A673 (cell line): ENCODE results near the gene DSCAM. TPM values are rescaled to one million over a fixed set of nuclear protein-coding genes. Genes with fewer than 3 reads are reported as not detected.

Experiments
- BruUV-seq: library from RNA; stranded (reverse); fragments of 400-500 nt; replicated peaks from 2 replicates; lab custom pipeline; 2021; lab: Mats Ljungman, UMichigan
- CTCF ChIA-PET: fragments of 300-600 bp; sonication (Branson Sonifier 250); formaldehyde crosslinking; loops from one replicate; lab custom pipeline; 2022; ENCODE audit warnings: antibody characterized with exemption; lab: Charles Lee
- POLR2A ChIA-PET: fragments of 300-600 bp; sonication (Branson Sonifier 250); formaldehyde crosslinking; loops from one replicate; lab custom pipeline; 2022; ENCODE audit warnings: antibody characterized with exemption; ENCODE audit not compliant: low non-redundant PET; lab: Charles Lee
- DNase-seq: peaks from one replicate; pipeline ENCODE4 v3.0.0-alpha.2; 2015; ENCODE audit warnings: low spot score
- H3K27ac ChIP-seq: fragments of 200-600 bp; sonication (generic); 2 replicates; pipeline ENCODE4 v1.5.1; 2016; ENCODE audit warnings: mixed run types, low read depth, mild to moderate bottlenecking, mixed read lengths, antibody characterized with exemption, low read length; ENCODE audit not compliant: poor library complexity, severe bottlenecking
- H3K27me3 ChIP-seq: fragments of 200-600 bp; sonication (generic); replicated peaks from 2 replicates; pipeline ENCODE4 v1.6.1; 2017; ENCODE audit warnings: mixed run types, low read depth, mild to moderate bottlenecking, mixed read lengths, antibody characterized with exemption, low read length; ENCODE audit not compliant: insufficient read depth, poor library complexity
- H3K36me3 ChIP-seq: fragments of 200-600 bp; sonication (generic); 2 replicates; pipeline ENCODE4 v1.6.1; 2016; ENCODE audit warnings: mixed run types, mild to moderate bottlenecking, mixed read lengths, antibody characterized with exemption, low read length; ENCODE audit not compliant: insufficient read depth, poor library complexity, severe bottlenecking
- H3K4me1 ChIP-seq: fragments of 200-600 bp; sonication (generic); 2 replicates; pipeline ENCODE4 v1.6.1; 2017; ENCODE audit warnings: mixed run types, mild to moderate bottlenecking, mixed read lengths, antibody characterized with exemption, low read length; ENCODE audit not compliant: insufficient read depth, poor library complexity, severe bottlenecking
- H3K4me3 ChIP-seq: fragments of 200-600 bp; sonication (generic); 2 replicates; pipeline ENCODE4 v1.5.1; 2016; ENCODE audit warnings: low read depth, mixed run types, mild to moderate bottlenecking, mixed read lengths, low read length; ENCODE audit not compliant: poor library complexity, severe bottlenecking
- H3K9me3 ChIP-seq: fragments of 200-600 bp; sonication (generic); 2 replicates; pipeline ENCODE4 v1.6.1; 2016; ENCODE audit warnings: mixed run types, low read depth, mild to moderate bottlenecking, mixed read lengths, antibody characterized with exemption, low read length; ENCODE audit not compliant: poor library complexity, severe bottlenecking
- CTCF ChIP-seq: fragments of 300-800, 200-600 bp; sonication (generic); conservative IDR thresholded peaks from 2 replicates; pipeline ENCODE4 v1.5.1; 2017; ENCODE audit warnings: low read depth, mild to moderate bottlenecking, antibody characterized with exemption, low read length, moderate library complexity, mixed read lengths
- EZH2 ChIP-seq: fragments of 200-600 bp; sonication (generic); IDR thresholded peaks from 2 replicates; pipeline ENCODE4 v1.6.1; 2017; ENCODE audit warnings: borderline replicate concordance, low read depth, mild to moderate bottlenecking, mixed read lengths, antibody characterized with exemption, low read length; ENCODE audit not compliant: poor library complexity, severe bottlenecking
- intact Hi-C: fragments of 100-400 bp; cut with micrococcal nuclease; formaldehyde crosslinking; loops from one replicate; pipeline ENCODE4 v1.10.0; 2022; ENCODE audit not compliant: unreplicated experiment
- total RNA-seq: library from RNA; stranded (reverse); gene quantifications from 2 replicates; pipeline ENCODE4 v1.2.3, GENCODE V29; 2021

DSCAM gene
- total RNA-seq, 1 experiment from 2014 or later: not detected

- H3K27ac ChIP-seq: no peak overlapping the region
- no peak overlapping the region for H3K4me3 ChIP-seq
- H3K36me3 ChIP-seq: no peaks in the 10 kb centered on the region
- H3K9me3 ChIP-seq: peaks cover 39% of the 10 kb centered on the region
- TF ChIP-seq CTCF (no peak), EZH2 (no peak)
- intact Hi-C loops: no loop called here
- ChIA-PET POLR2A (no interaction called here), CTCF (no interaction called here)
- H3K27me3 ChIP-seq: no peaks in the 10 kb centered on the region
- H3K4me1 ChIP-seq: no peaks in the 10 kb centered on the region
- no TSS peak for BruUV-seq
- no peak for DNase-seq
Measured at GRCh38 chr21:39968010-39968409, 878.9 kb downstream of the DSCAM start.

- no peak for DNase-seq
- H3K36me3 ChIP-seq: no peaks in the 10 kb centered on the region
- ChIA-PET CTCF (no interaction called here), POLR2A (no interaction called here)
- H3K27me3 ChIP-seq: no peaks in the 10 kb centered on the region
- intact Hi-C loops: no loop called here
- BruUV-seq: no TSS peak
- H3K4me3 ChIP-seq: no peak overlapping the region
- no peak overlapping the region for H3K27ac ChIP-seq
- H3K9me3 ChIP-seq: peaks cover 36% of the 10 kb centered on the region
- no peaks in the 10 kb centered on the region for H3K4me1 ChIP-seq
- TF ChIP-seq CTCF: no peak
- no peak for TF ChIP-seq EZH2
Measured at GRCh38 chr21:39966786-39967185, 880.2 kb downstream of the DSCAM start.

- no TSS peak for BruUV-seq
- TF ChIP-seq CTCF (no peak), EZH2 (no peak)
- no peaks in the 10 kb centered on the region for H3K36me3 ChIP-seq
- H3K4me3 ChIP-seq: no peak overlapping the region
- CTCF ChIA-PET: no interaction called here
- H3K27me3 ChIP-seq: no peaks in the 10 kb centered on the region
- POLR2A ChIA-PET: no interaction called here
- peaks cover 26% of the 10 kb centered on the region for H3K9me3 ChIP-seq
- no peak for DNase-seq
- no peak overlapping the region for H3K27ac ChIP-seq
- intact Hi-C loops: no loop called here
- no peaks in the 10 kb centered on the region for H3K4me1 ChIP-seq
Measured at GRCh38 chr21:39965026-39965425, 881.9 kb downstream of the DSCAM start.
